Measurements from ENCODE around the gene LSR.

GRCh38 chr19:35214766-35215422, 33.9 kb upstream of the LSR start:
- TF ChIP-seq POLR2A (IDR thresholded peaks at IDR 0.05) (no peak), CTCF (IDR thresholded peaks at IDR 0.05) (no peak)

All from body of pancreas (tissue), 4 donors.